GM19467 (cell line): ENCODE results near the gene TMEM175.

ENCODE experiments used
- ATAC-seq: cut with Tn5 transposase; IDR thresholded peaks from one replicate; pipeline ENCODE4 v1.9.1; 2021; ENCODE audit warnings: mild to moderate bottlenecking, moderate library complexity; ENCODE audit not compliant: unreplicated experiment

Gene TMEM175

GRCh38 chr4:898869-899555 lies 33.2 kb upstream of the TMEM175 start:
- ATAC-seq = no peak

GRCh38 chr4:899556-899906 lies 32.7 kb upstream of the TMEM175 start:
- ATAC-seq = no peak

- no peak for ATAC-seq
Observed at GRCh38 chr4:900073-900472, 32.2 kb upstream of the TMEM175 start.

- ATAC-seq = no peak
Observed at GRCh38 chr4:900721-901120, 31.5 kb upstream of the TMEM175 start.

GRCh38 chr4:901192-901910 lies 30.9 kb upstream of the TMEM175 start:
- ATAC-seq = no peak

- ATAC-seq = no peak
Observed at GRCh38 chr4:903066-904046, 28.9 kb upstream of the TMEM175 start.

GRCh38 chr4:905485-906338 lies 26.5 kb upstream of the TMEM175 start:
- no peak for ATAC-seq

- ATAC-seq = no peak
Observed at GRCh38 chr4:906339-907102, 25.7 kb upstream of the TMEM175 start.

- no peak for ATAC-seq
Observed at GRCh38 chr4:907103-907400, 25.2 kb upstream of the TMEM175 start.

- ATAC-seq = no peak
Observed at GRCh38 chr4:907691-908425, 24.4 kb upstream of the TMEM175 start.

- no peak for ATAC-seq
Observed at GRCh38 chr4:909131-909571, 23.1 kb upstream of the TMEM175 start.

GRCh38 chr4:909821-910220 lies 22.4 kb upstream of the TMEM175 start:
- ATAC-seq = no peak

- no peak for ATAC-seq
Observed at GRCh38 chr4:910366-911091, 21.7 kb upstream of the TMEM175 start.

GRCh38 chr4:911221-911751 lies 21.0 kb upstream of the TMEM175 start:
- no peak for ATAC-seq

- ATAC-seq = no peak
Observed at GRCh38 chr4:911871-912490, 20.3 kb upstream of the TMEM175 start.

GRCh38 chr4:912548-913279 lies 19.5 kb upstream of the TMEM175 start:
- no peak for ATAC-seq

- ATAC-seq = no peak
Observed at GRCh38 chr4:913280-913618, 19.0 kb upstream of the TMEM175 start.
